Measurements from ENCODE around the gene NOSIP.
"Not testable (repeated sequence)": the region's sequence is repeated elsewhere in the genome, so short reads cannot be mapped to it uniquely, and the experiment has no call there.

The NOSIP gene

GRCh38 chr19:49580264-49581006 lies at the start of gene NOSIP:
TSS of gene NOSIP (minus strand) at chr19:49580556. CDS start at chr19:49560691, 19,865 bp downstream.
- Histone ChIP-seq H3K4me3 (IDR thresholded peaks at IDR 0.05; ENCODE audit: insufficient read depth, low read depth, low read length) (peak within 1 kb of the TSS; percentile 67), H2AFZ (ENCODE audit: low read depth) (peak within 1 kb of the TSS; percentile 94), H3K4me1 (ENCODE audit: low read depth, poor library complexity, severe bottlenecking) (peaks cover 15% of the 10 kb centered on the region), H3K36me3 (ENCODE audit: insufficient read depth) (no peaks in the 10 kb centered on the region), H3K27ac (no peak within 1 kb of the TSS; the same call in 1 of the 2 replicates), H3K79me2 (ENCODE audit: insufficient read depth, low read depth) (peaks cover 45% of the 10 kb centered on the region; the same call in 1 of the 2 replicates), H3K27me3 (ENCODE audit: insufficient read depth, low read depth) (no peaks in the 10 kb centered on the region), H4K20me1 (ENCODE audit: insufficient read depth) (no peaks in the 10 kb centered on the region; the same call in 1 of the 2 replicates), H3K4me2 (peak within 1 kb of the TSS; percentile 76), H3K9ac (peak within 1 kb of the TSS; percentile 50; the same call in 1 of the 2 replicates)
- TF ChIP-seq CTCF (conservative IDR thresholded peaks at IDR 0.05; ENCODE audit: low read depth, low read length), result no peak

- no peak overlapping the region for H3K4me2 ChIP-seq
- no peak overlapping the region for H3K27ac ChIP-seq
- no peaks in the 10 kb centered on the region for H3K27me3 ChIP-seq (ENCODE audit: insufficient read depth, low read depth)
- no peaks in the 10 kb centered on the region for H3K4me1 ChIP-seq (ENCODE audit: low read depth, poor library complexity, severe bottlenecking)
- no peaks in the 10 kb centered on the region for H4K20me1 ChIP-seq (ENCODE audit: insufficient read depth)
- no peaks in the 10 kb centered on the region for H3K79me2 ChIP-seq (ENCODE audit: insufficient read depth, low read depth)
- no peak overlapping the region for H2AFZ ChIP-seq (ENCODE audit: low read depth)
- H3K4me3 ChIP-seq (IDR thresholded peaks at IDR 0.05; ENCODE audit: insufficient read depth, low read depth, low read length), result no peak overlapping the region
- H3K36me3 ChIP-seq (ENCODE audit: insufficient read depth), result no peaks in the 10 kb centered on the region
- TF ChIP-seq CTCF (conservative IDR thresholded peaks at IDR 0.05; ENCODE audit: low read depth, low read length), result no peak
- H3K9ac ChIP-seq, result no peak overlapping the region
Observed at GRCh38 chr19:49629659-49630058, 49.3 kb upstream of the NOSIP start.

GRCh38 chr19:49626226-49626625 lies 45.9 kb upstream of the NOSIP start:
- Histone ChIP-seq H4K20me1 (ENCODE audit: insufficient read depth) (no peaks in the 10 kb centered on the region), H3K4me3 (IDR thresholded peaks at IDR 0.05; ENCODE audit: insufficient read depth, low read depth, low read length) (no peak overlapping the region), H3K9ac (no peak overlapping the region), H3K27ac (no peak overlapping the region), H3K4me2 (no peak overlapping the region), H3K27me3 (ENCODE audit: insufficient read depth, low read depth) (no peaks in the 10 kb centered on the region), H3K36me3 (ENCODE audit: insufficient read depth) (no peaks in the 10 kb centered on the region), H3K79me2 (ENCODE audit: insufficient read depth, low read depth) (no peaks in the 10 kb centered on the region), H3K4me1 (ENCODE audit: low read depth, poor library complexity, severe bottlenecking) (no peaks in the 10 kb centered on the region), H2AFZ (ENCODE audit: low read depth) (no peak overlapping the region)
- TF ChIP-seq CTCF (conservative IDR thresholded peaks at IDR 0.05; ENCODE audit: low read depth, low read length), result no peak

GRCh38 chr19:49624967-49625910 lies 44.9 kb upstream of the NOSIP start:
- no peaks in the 10 kb centered on the region for H3K36me3 ChIP-seq (ENCODE audit: insufficient read depth)
- H3K79me2 ChIP-seq (ENCODE audit: insufficient read depth, low read depth), result no peaks in the 10 kb centered on the region
- H2AFZ ChIP-seq (ENCODE audit: low read depth), result no peak overlapping the region
- H3K4me3 ChIP-seq (IDR thresholded peaks at IDR 0.05; ENCODE audit: insufficient read depth, low read depth, low read length), result no peak overlapping the region
- H3K27ac ChIP-seq, result no peak overlapping the region
- no peaks in the 10 kb centered on the region for H4K20me1 ChIP-seq (ENCODE audit: insufficient read depth)
- no peaks in the 10 kb centered on the region for H3K4me1 ChIP-seq (ENCODE audit: low read depth, poor library complexity, severe bottlenecking)
- TF ChIP-seq CTCF (conservative IDR thresholded peaks at IDR 0.05; ENCODE audit: low read depth, low read length), result no peak
- no peak overlapping the region for H3K9ac ChIP-seq
- H3K27me3 ChIP-seq (ENCODE audit: insufficient read depth, low read depth), result no peaks in the 10 kb centered on the region
- H3K4me2 ChIP-seq, result no peak overlapping the region

GRCh38 chr19:49617860-49618259 lies 37.5 kb upstream of the NOSIP start:
- not testable (repeated sequence) for H3K27me3 ChIP-seq (ENCODE audit: insufficient read depth, low read depth); H4K20me1 ChIP-seq (ENCODE audit: insufficient read depth); H3K36me3 ChIP-seq (ENCODE audit: insufficient read depth)

More at GRCh38 chr19:49617860-49618259, 37.5 kb upstream of the NOSIP start:
- not testable (repeated sequence) for H3K79me2 ChIP-seq (ENCODE audit: insufficient read depth, low read depth); H3K4me3 ChIP-seq (IDR thresholded peaks at IDR 0.05; ENCODE audit: insufficient read depth, low read depth, low read length); H3K4me1 ChIP-seq (ENCODE audit: low read depth, poor library complexity, severe bottlenecking); H3K9ac ChIP-seq; H2AFZ ChIP-seq (ENCODE audit: low read depth); H3K27ac ChIP-seq; H3K4me2 ChIP-seq

Measured in KMS-11 (cell line).